Activated naive CD4-positive, alpha-beta T cell treated with anti-CD3 and anti-CD28 coated beads for 36 hours (primary cell): ENCODE data around the gene TMEM14A. TPM values are rescaled to one million over a fixed set of nuclear protein-coding genes. Genes with fewer than 3 reads are reported as not detected.
A peak's percentile ranks its signal among the peaks of the same experiment; 100 is the strongest.
"Not testable (repeated sequence)": the region's sequence is repeated elsewhere in the genome, so short reads cannot be mapped to it uniquely, and the experiment has no call there.

Experiments used
- CTCF ChIA-PET: fragments of 350-600 bp; sonication (Branson Sonifier 250); formaldehyde crosslinking; loops from one replicate; lab custom pipeline; 2021; ENCODE audit warnings: antibody characterized with exemption; lab: Charles Lee
- DNase-seq: peaks from one replicate; pipeline ENCODE4 v3.0.0-alpha.2; 2020
- H3K27ac Mint-ChIP-seq: one replicate; pipeline ENCODE4 v1.8.0; 2021; ENCODE audit warnings: mild to moderate bottlenecking, mixed read lengths
- H3K27me3 Mint-ChIP-seq: one replicate; pipeline ENCODE4 v1.8.0; 2021; ENCODE audit warnings: low read depth, mixed read lengths
- H3K36me3 Mint-ChIP-seq: one replicate; pipeline ENCODE4 v1.8.0; 2021; ENCODE audit warnings: low read depth, mixed read lengths
- H3K4me1 Mint-ChIP-seq: one replicate; pipeline ENCODE4 v1.8.0; 2021; ENCODE audit warnings: low read depth, mixed read lengths
- H3K4me3 Mint-ChIP-seq: one replicate; pipeline ENCODE4 v1.8.0; 2021; ENCODE audit warnings: mild to moderate bottlenecking, moderate library complexity, mixed read lengths
- H3K9me3 Mint-ChIP-seq: one replicate; pipeline ENCODE4 v1.8.0; 2021; ENCODE audit warnings: mixed read lengths
- intact Hi-C: fragments of 100-400 bp; cut with micrococcal nuclease; formaldehyde crosslinking; loops from one replicate; pipeline ENCODE4 v1.15.1; 2023
- total RNA-seq, 2 experiments: library from RNA; stranded (reverse); gene quantifications; one replicate each; pipeline ENCODE4 v1.2.3, GENCODE V29; 2021

The TMEM14A gene
- total RNA-seq, 2 experiments from 2014 or later, result 10.4 to 11.0 TPM

GRCh38 chr6:52704060-52704459 lies 33.1 kb downstream of the TMEM14A start:
- Mint-ChIP-seq H3K27ac (no peak overlapping the region), H3K4me1 (no peaks in the 10 kb centered on the region), H3K27me3 (peaks cover 6% of the 10 kb centered on the region), H3K4me3 (no peak overlapping the region), H3K36me3 (no peaks in the 10 kb centered on the region), H3K9me3 (peaks cover 2% of the 10 kb centered on the region)
- intact Hi-C loops, result no loop called here
- DNase-seq, result no peak
- CTCF ChIA-PET, result interaction anchor here (0.7 kb wide), 1 partner anchor 427 kb away, joined by 3 read pairs; no protein-coding TSS in a partner anchor

- intact Hi-C loops, H3K27ac Mint-ChIP-seq, H3K9me3 Mint-ChIP-seq, H3K4me1 Mint-ChIP-seq, H3K4me3 Mint-ChIP-seq, DNase-seq, CTCF ChIA-PET, H3K36me3 Mint-ChIP-seq, H3K27me3 Mint-ChIP-seq: not testable (repeated sequence)
Measured at GRCh38 chr6:52704781-52705502, 34.0 kb downstream of the TMEM14A start.

- intact Hi-C loops, result no loop called here
- Mint-ChIP-seq H3K27me3 (peaks cover 2% of the 10 kb centered on the region), H3K4me3 (no peak overlapping the region), H3K27ac (no peak overlapping the region), H3K36me3 (no peaks in the 10 kb centered on the region), H3K9me3 (peaks cover 2% of the 10 kb centered on the region), H3K4me1 (no peaks in the 10 kb centered on the region)
- DNase-seq, result no peak
- CTCF ChIA-PET, result no interaction called here
Measured at GRCh38 chr6:52706001-52706400, 35.1 kb downstream of the TMEM14A start.

DNA sequence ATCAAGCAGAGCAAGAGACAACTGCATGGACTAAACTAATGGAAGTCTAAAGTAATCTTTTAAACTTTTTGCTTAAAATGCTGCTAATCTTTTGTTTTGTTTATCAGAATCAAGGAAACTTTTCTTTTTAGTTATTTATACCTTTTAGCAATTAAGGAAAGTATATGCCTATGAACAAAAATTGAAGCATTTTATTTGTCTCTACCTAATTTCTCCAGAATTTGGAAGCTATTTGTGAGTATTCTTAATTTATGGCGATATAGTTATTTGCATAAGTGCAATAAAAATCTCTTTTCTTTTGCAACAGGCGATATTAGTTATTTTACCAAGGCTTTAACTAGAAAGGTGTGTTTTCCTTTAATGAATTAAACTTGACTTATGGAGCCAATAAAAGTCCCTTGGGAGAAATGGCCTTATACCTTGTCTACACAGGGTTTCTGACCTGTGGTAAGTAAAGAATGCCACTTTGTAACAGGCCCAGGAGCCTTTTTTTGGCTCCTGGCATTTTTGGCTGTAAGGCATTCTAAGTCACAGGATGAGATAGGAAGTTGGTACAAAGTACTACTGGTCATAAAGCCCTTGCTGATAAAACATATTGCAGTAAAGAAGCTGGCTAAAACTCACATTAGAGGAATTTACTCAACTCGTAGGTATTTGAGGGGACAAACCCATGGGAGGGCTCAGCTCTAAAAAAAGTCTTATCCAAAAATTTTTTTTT lies 37.2 kb downstream of the TMEM14A start:
- DNase-seq, result no peak

DNA sequence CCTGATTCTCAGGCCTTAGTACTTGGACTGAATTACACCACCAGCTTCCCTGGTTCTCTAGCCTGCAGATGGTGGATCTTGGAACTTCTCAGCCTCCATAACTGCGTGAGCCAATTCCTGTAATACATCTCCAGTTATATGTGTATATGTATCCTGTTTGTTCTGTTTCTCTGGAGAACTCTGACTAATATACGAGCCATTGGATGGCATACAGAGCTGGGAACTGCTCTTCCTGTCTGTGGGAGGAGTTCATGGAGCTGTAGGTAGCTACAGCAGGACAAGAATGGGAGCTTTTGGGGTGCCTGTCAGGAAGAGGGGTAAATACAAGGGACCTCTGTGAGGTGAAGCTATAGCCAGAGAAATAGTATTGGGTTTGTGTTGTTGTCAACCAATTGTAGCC lies 41.2 kb downstream of the TMEM14A start:
- Mint-ChIP-seq H3K4me1 (no peaks in the 10 kb centered on the region), H3K4me3 (no peak overlapping the region), H3K36me3 (no peaks in the 10 kb centered on the region), H3K27ac (no peak overlapping the region), H3K27me3 (peaks cover 4% of the 10 kb centered on the region), H3K9me3 (peaks cover 2% of the 10 kb centered on the region)
- no peak for DNase-seq
- intact Hi-C loops, result no loop called here
- CTCF ChIA-PET, result interaction anchor here (0.5 to 0.8 kb wide), 3 partner anchors 12 to 1405 kb away, joined by 3 to 4 read pairs (median 3); no protein-coding TSS in a partner anchor

More for the DNA sequence above, 37.2 kb downstream of the TMEM14A start:
- H3K4me1 Mint-ChIP-seq, result no peaks in the 10 kb centered on the region
- H3K4me3 Mint-ChIP-seq, result no peak overlapping the region
- H3K9me3 Mint-ChIP-seq, result peaks cover 2% of the 10 kb centered on the region
- intact Hi-C loops, result no loop called here
- CTCF ChIA-PET, result interaction anchor here (0.7 kb wide), 1 partner anchor 248 kb away, joined by 4 read pairs; no protein-coding TSS in a partner anchor
- no peaks in the 10 kb centered on the region for H3K27me3 Mint-ChIP-seq
- H3K36me3 Mint-ChIP-seq, result no peaks in the 10 kb centered on the region
- no peak overlapping the region for H3K27ac Mint-ChIP-seq

GRCh38 chr6:52714761-52715160 lies 43.8 kb downstream of the TMEM14A start:
- H3K9me3 Mint-ChIP-seq, H3K36me3 Mint-ChIP-seq, H3K4me1 Mint-ChIP-seq, H3K27ac Mint-ChIP-seq, DNase-seq, intact Hi-C loops, H3K4me3 Mint-ChIP-seq, H3K27me3 Mint-ChIP-seq: not testable (repeated sequence)
- CTCF ChIA-PET, result interaction anchor here (0.9 kb wide), 1 partner anchor 23 kb away, joined by 5 read pairs; no protein-coding TSS in a partner anchor

GRCh38 chr6:52718550-52718949 lies 47.6 kb downstream of the TMEM14A start:
- intact Hi-C loops, result no loop called here
- H3K4me3 Mint-ChIP-seq, result no peak overlapping the region
- no peaks in the 10 kb centered on the region for H3K9me3 Mint-ChIP-seq
- no peak overlapping the region for H3K27ac Mint-ChIP-seq
- CTCF ChIA-PET, result no interaction called here
- H3K36me3 Mint-ChIP-seq, result no peaks in the 10 kb centered on the region
- DNase-seq, result no peak
- peaks cover 4% of the 10 kb centered on the region for H3K27me3 Mint-ChIP-seq
- H3K4me1 Mint-ChIP-seq, result no peaks in the 10 kb centered on the region

DNA sequence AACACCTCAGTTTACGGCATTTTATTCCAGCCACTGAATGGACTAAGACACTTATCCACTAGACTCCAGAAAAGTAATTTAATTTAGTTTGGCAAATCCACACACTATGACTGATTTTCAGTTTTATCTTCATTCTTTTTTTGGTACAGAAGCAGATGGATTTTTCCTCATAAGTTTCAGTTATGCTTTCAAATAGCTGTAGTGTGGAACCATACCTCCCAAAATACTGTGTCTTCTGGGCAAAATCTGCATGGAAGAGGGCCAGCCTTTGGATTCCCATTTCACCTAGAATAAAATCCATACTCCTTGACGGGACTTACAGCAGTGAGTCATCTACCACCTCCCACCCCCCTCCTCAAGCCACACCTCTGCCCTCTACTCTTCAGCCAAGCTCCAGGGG lies 49.4 kb downstream of the TMEM14A start:
- H3K27me3 Mint-ChIP-seq, result peaks cover 2% of the 10 kb centered on the region
- no peaks in the 10 kb centered on the region for H3K9me3 Mint-ChIP-seq
- no peak for DNase-seq
- intact Hi-C loops, result no loop called here
- CTCF ChIA-PET, result interaction anchor here (0.7 kb wide), 1 partner anchor 35 kb away, joined by 3 read pairs; no protein-coding TSS in a partner anchor
- no peak overlapping the region for H3K4me3 Mint-ChIP-seq
- no peaks in the 10 kb centered on the region for H3K36me3 Mint-ChIP-seq
- no peaks in the 10 kb centered on the region for H3K4me1 Mint-ChIP-seq
- H3K27ac Mint-ChIP-seq, result no peak overlapping the region

DNA sequence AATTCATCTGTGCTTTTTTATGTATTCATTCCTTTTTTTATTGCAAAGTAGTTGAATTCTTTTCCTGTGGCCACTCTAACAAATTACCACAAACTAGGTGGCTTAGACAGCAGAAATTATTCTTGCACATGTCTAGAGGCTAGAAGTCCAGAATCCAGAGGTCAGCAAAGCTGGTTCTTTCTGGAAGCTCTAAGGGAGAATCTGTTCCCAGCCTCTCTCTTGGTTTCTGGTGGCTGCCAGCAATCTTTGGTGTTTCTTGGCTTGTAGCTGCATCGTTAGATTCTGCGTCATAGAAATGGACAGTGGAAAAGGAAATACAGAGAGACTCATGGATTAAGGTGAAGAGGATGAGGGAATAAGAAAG lies 53.1 kb downstream of the TMEM14A start:
- no peak for DNase-seq
- Mint-ChIP-seq H3K4me1 (no peaks in the 10 kb centered on the region), H3K27me3 (no peaks in the 10 kb centered on the region), H3K4me3 (no peak overlapping the region), H3K36me3 (no peaks in the 10 kb centered on the region), H3K9me3 (no peaks in the 10 kb centered on the region), H3K27ac (no peak overlapping the region)
- CTCF ChIA-PET, result interaction anchor here (0.6 to 1.7 kb wide), 6 partner anchors 12 to 387 kb away, joined by 3 read pairs; no protein-coding TSS in a partner anchor
- intact Hi-C loops, result loop anchor here (1.0 kb wide), 2 partner anchors 308 to 760 kb away; no protein-coding TSS in a partner anchor

DNA sequence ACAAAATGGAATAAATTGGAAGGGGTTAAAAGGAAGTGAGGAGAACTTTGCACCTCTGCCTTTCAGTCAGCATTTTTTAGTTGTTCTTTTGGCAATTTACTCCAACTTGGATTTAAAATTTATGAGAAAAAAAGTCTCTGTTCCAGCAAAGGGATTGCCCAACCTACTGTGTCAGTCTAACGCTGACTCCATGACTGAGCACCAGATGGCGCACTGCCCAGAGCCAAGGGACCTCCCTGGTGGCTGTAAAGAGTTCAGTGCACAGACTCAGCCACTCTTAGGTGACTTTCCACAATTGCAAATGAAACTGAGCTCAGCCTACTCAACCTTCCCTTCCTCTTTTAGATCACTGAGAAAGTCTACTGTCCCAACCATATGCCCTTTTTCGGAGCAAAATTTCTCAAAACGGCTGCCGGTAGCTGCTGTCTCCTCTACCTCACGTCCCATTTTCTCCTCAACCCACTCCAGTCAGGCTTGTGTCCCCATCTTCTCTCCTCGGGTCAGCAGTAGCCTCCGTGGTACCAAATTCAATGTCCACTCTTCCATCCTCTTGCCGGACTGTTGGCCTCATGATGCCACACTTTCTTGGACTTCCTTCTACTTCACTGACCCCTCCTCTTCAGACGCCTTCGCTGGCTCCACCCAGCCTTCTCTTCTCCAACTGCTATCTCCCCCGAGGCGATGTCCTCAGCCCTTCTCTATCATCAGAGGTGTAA lies 53.7 kb downstream of the TMEM14A start:
- intact Hi-C loops, result loop anchor here (1.0 kb wide), 2 partner anchors 308 to 760 kb away; no protein-coding TSS in a partner anchor
- CTCF ChIA-PET, result interaction anchor here (0.5 to 1.7 kb wide), 7 partner anchors 13 to 444 kb away, joined by 3 read pairs; no protein-coding TSS in a partner anchor
- H3K36me3 Mint-ChIP-seq, result no peaks in the 10 kb centered on the region

GRCh38 chr6:52725143-52725534 lies 54.2 kb downstream of the TMEM14A start:
- Mint-ChIP-seq H3K27me3 (no peaks in the 10 kb centered on the region), H3K27ac (no peak overlapping the region), H3K4me1 (no peaks in the 10 kb centered on the region), H3K9me3 (no peaks in the 10 kb centered on the region), H3K36me3 (no peaks in the 10 kb centered on the region), H3K4me3 (no peak overlapping the region)
- no peak for DNase-seq
- CTCF ChIA-PET, result interaction anchor here (0.5 to 1.7 kb wide), 7 partner anchors 16 to 444 kb away, joined by 3 read pairs; no protein-coding TSS in a partner anchor
- intact Hi-C loops, result no loop called here

More for the DNA sequence above, 53.7 kb downstream of the TMEM14A start:
- peak; percentile 79 for DNase-seq
- Mint-ChIP-seq H3K9me3 (no peaks in the 10 kb centered on the region), H3K27ac (no peak overlapping the region), H3K27me3 (no peaks in the 10 kb centered on the region), H3K4me3 (no peak overlapping the region), H3K4me1 (no peaks in the 10 kb centered on the region)
